HG02840 (cell line): Measurements from ENCODE around the gene ZMIZ1.

Experiments used
- ATAC-seq: cut with Tn5 transposase; IDR thresholded peaks from one replicate; pipeline ENCODE4 v1.9.1; 2021; ENCODE audit warnings: mild to moderate bottlenecking, moderate library complexity, moderate number of reproducible peaks; ENCODE audit not compliant: unreplicated experiment, low FRiP score

ZMIZ1 gene

GRCh38 chr10:79068562-79069324 is at the start of gene ZMIZ1:
ZMIZ1 (plus strand) TSS chr10:79068966; CDS start chr10:79201633, 132,667 bp downstream.
- ATAC-seq: peak; percentile 47

DNA sequence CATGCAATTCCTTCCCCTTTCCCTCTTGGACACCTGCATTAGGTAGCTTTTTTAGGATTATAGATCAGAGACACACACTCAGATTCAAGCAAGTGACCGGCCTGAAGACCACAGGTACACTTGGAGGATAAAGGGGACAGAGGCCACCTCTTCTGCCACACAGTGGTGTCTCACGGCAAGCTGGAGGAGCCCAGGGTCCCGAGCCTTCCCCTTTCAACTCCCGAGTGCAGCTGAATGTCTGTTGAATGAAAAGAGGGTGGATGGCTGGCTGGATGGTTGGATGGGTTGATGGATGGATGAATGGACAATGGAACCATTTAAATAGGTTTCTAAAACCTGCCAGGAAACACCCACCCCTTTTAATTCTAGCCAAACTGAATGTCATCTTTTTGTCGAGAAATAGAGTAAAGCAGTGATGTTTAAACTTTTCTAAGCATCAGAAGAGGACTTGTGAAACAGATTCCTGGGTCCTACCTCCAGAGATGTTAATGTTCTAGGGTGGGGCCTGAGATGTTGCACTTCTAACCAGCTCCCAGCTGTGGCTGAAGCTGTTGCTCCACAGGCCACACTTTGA is 49.2 kb upstream of the ZMIZ1 start:
- no peak for ATAC-seq

DNA sequence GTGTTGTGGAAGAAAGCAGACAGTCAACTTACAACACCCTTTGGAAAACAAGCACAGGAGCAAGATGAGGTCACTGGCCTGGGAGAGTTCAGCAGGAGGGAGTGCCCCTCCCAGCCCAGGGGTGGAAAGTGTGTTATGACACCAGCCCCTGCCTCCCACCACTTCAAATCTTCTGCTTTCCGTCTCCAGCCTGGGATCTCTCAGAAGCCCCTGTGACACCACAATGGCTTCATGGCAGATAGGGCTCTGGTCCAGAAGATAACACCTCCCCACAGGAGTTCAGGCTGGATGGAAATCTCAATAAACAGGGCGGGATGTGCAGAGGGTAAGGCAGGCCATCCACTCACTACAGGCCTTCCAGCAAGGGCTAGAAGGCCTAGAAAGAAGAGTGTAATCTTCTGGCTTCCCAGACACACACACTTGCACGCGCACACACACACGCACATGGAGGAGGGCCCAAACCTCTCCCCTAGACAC is 48.7 kb upstream of the ZMIZ1 start:
- ATAC-seq: no peak

- no peak for ATAC-seq
Measured at GRCh38 chr10:79020605-79021004, 48.2 kb upstream of the ZMIZ1 start.

GRCh38 chr10:79021331-79021907 is 47.3 kb upstream of the ZMIZ1 start:
- no peak for ATAC-seq

DNA sequence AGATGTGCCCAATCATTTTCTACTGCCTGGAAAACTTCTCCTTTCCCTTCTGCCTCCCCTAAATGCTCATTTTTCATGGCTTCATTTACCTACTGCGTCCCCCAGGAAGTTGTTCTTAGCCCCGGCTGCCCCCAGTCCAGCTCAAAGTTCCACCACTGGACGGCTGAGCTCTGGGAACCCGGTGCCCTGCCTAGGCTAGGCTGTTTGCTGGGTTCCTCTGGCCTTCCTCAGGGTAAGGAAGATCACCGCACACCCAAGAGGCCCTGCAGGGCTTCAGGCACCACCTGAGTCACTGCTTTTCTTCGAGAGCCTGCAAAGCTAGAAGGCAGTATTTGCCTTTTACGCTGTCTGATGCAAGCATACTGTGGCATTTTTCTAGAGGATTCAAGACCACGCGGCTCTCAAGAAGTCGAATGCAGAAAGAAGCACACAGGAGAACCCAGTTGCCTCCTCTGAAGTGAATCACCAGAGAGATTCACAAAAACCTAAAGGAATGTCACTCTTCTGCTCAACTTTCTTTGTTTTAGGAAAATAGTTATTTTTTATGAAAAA is 46.7 kb upstream of the ZMIZ1 start:
- ATAC-seq: no peak

GRCh38 chr10:79022565-79023230 is 46.1 kb upstream of the ZMIZ1 start:
- ATAC-seq: no peak

DNA sequence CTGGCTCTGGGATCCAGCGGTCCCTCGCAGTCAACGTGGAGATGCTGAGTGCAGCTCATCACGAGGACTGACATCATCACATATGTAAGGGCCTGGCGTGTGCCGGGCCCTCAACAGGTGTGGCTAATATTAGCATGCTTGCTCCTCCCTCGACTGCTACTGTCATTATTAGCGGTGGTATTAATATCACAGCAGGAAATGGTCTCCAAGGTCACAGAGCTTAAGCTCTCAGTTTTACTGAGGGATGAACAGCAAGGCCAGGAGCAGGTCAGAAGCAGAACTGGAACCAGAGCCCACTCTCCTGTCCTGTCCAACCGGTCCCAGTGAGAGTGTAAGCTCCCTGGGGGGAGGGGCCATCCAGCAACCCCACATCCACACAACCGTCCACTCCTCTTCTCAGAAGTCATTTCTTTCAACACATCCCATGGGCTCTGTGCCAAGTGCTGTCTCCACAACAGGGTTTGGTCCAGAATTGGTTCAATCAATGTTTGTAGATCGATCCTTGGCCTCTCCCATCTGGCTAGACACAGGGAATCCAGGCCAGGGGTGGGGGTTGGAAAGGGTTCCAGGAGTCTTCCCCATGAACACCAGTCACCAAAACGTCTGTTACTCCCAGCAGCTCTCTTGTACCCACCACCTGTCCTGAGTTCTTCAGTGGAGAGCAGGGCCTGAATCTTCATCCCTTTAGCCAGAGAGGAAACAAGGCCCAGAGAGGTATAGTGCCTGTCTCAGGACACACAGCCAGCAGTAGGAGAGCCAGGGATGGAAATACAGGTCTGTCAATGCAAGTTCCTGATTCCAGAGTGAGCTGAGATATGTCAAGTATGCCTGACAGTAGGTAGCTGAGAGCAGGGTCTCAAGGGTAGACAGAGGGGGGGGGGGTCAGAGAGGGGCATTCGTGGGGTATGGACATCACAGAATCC is 45.3 kb upstream of the ZMIZ1 start:
- no peak for ATAC-seq

DNA sequence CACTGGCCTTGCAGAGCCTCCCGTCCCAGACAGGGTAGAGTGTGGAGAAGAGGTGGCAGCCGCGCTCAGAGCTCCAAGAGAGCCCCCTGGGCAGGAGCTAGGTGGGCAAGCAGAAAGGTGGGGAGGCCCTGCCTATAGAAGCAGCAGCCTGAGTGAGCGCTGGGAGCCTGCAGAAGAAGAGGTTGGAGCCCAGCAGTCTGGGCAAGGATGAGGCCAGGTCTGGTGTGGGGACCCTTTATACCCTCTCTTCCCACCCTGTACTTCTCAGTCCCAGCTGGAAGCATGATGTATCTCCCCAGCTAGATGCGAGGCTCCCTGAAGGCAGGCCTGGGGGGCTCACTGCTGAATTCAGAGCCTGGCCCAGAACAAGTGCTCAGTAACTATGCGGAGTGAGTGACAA is 44.5 kb upstream of the ZMIZ1 start:
- no peak for ATAC-seq

DNA sequence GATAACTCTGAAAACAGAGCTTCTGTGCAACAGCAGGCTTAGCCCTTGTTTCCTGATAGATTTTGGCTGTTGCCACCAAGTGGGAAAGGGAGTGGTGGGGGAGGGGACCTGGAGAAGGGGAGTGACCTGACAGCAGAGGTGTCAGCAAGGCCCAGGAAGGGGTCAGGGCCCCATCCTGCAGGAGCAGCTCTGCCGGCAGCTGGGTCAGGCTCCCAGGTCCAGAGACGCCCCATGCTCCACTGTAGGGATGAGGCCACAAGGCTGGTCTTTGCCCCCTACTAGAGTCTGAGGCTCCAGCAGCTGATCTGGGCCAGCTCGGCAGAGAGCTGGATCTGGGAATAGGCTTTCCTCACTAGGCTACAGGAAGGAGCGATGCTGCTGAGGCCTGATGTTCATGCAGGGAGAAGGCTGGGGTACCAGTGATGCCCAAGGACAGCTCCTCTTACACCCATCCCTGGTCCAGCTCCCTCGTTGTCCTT is 44.0 kb upstream of the ZMIZ1 start:
- ATAC-seq: no peak

DNA sequence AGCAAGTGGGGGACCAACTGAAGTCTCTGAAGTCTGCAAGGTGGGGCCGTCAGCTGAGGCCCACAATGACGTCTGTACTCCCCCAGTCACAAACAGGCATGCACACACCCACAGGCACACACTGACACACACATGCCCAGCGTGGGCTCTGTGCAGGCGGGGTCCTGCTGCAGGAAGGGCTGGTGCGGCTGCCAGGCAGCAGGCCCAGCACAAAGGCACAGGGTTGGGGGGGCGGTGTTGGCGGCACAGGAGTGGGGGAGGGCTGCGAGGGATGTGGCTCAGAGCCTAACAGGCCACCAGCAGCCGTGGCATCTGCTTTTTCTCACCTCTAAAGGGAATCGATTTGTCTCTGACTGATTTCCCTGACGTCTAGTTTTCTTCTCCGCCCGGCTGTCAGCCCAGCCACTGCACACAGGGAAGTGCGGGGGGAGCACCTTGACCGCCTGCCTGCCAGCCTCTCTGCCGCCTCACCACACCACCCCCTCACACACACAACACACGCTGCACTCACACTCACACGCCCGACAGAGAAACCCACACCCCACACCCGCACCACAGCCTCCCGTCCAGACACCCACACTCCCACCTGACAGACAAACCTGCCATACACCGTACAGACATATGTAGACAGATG is 43.5 kb upstream of the ZMIZ1 start:
- ATAC-seq: no peak

DNA sequence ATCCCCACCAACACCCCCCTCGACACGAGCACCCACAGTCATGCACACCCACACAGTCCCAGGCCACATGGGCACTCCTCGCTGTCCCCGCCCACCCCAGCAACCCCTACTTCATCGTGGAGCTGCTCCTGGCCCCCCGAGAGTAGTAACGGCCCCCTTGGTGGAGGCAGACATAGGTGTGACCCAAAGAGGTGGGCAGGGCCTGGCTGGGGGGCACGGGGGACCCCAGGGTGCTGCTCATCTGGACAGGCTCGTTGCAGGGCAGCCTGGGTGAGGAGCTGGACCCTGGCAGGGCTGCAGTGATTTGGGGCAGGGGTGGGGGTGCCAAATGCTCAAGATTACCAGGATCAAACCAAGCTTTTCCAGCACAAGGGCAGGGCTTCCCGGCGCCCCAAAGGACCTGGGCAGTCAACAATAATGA is 42.4 kb upstream of the ZMIZ1 start:
- ATAC-seq: no peak

GRCh38 chr10:79026806-79027146 is 42.0 kb upstream of the ZMIZ1 start:
- no peak for ATAC-seq

GRCh38 chr10:79027147-79028055 is 41.4 kb upstream of the ZMIZ1 start:
- no peak for ATAC-seq

GRCh38 chr10:79028056-79028430 is 40.7 kb upstream of the ZMIZ1 start:
- ATAC-seq: no peak

- ATAC-seq: no peak
Measured at GRCh38 chr10:79028451-79029010, 40.2 kb upstream of the ZMIZ1 start.

- ATAC-seq: no peak
Measured at GRCh38 chr10:79029478-79030390, 39.0 kb upstream of the ZMIZ1 start.
